DMS53 treated with DMSO at 0.1 percent for 48 hours (cell line): ENCODE measurements around the gene SETD7.

Experiments used
- DNase-seq: peaks from one replicate; lab custom pipeline; 2025; ENCODE audit not compliant: unreplicated experiment; lab: John Stamatoyannopoulos, UW

Gene SETD7

DNA sequence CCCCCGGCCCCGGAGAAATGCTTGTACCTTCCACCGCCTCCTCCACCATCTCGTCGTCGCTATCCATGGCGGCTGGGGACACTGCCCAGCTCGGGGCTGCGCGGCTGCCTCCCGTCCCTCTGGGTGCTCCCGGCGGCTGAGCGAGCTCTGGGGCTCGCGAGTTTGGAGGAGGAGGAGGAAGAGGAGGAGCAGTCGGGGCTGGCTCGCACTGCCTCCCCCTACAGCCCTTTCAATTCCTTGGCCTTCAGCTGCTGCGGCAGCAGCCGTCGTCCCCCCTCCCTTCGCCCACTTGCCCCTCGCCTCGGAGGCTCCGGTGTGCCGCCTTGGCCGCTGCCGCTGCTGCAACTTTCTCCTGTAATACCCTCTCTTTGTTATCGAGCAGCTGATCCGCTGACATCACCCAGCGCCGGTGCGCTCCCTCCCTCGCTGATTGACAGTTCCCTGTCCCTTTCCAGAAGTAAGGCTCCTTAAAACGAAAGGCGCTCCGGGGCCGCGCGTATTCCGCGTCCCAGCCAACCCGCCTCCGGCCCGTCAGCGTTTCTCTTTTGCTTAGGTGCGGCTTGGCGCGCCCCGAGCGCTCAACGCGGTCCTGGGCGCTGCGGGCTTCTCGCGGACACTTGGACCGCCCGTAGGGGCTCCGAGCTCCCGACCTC is at the start of gene SETD7:
Gene SETD7, minus strand, starts transcription at position 149 of the 653 bp plus-strand sequence. Its CDS starts 82 bp downstream, at position 67.
- peak; percentile 65 for DNase-seq

DNA sequence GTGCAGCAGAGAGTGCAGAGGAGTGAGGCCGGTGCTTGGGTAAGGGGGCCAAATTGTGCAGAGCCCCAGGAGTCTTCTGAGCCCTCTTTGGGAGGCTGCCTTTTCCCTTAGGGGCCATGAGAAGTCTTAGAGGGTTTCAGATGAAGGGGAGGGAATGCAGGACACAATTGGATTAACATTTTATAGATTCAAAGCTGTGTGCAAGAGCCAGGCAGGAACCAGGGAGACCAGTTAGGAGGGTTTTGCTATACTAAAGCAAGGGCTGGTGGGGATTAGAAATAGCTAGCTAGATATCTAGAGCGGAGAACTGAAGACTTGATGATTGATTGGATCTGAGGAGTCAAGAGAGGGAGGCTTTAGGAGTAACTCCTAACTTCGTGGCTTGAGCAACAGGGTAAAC is 49.5 kb upstream of the SETD7 start:
- no peak for DNase-seq

DNA sequence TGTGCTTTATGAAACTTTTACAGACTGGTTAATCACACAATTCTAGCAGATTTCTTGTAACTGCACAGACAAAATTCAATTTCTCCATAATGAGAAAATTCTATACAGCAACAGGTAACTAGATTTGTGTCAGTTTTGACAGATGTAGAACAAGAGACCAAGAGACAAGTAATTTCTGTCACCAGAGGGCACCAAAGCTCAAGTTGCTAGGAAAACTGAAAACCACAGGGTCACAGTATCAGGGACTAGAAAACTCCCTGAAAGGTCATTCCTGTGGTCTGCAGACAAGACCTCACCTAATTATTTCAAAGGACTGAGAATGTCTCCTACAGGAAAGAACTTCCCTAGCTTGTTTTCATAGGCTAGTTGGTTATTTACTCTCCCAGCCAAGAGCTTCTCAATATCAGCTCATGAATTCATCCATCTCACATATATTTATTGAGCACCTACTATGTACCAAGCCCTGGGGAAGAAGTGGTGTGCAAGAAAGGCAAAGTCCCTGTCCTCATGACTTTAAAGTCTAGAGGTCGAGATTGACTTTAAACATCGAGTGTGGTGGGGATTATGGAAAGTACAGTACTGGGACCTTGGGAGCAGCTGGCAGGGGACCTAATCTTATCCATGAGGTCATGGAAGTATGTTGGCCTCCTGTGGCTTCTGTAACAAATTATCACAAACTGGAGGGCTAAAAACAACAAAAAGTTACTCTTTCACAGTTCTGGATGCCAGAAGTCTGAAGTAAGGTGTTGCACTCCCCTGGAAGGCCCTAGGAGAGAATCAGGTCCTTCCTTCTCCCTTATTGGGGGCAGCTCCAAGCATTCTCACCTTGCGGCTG is 47.8 kb upstream of the SETD7 start:
- DNase-seq, result peak; percentile 60

DNA sequence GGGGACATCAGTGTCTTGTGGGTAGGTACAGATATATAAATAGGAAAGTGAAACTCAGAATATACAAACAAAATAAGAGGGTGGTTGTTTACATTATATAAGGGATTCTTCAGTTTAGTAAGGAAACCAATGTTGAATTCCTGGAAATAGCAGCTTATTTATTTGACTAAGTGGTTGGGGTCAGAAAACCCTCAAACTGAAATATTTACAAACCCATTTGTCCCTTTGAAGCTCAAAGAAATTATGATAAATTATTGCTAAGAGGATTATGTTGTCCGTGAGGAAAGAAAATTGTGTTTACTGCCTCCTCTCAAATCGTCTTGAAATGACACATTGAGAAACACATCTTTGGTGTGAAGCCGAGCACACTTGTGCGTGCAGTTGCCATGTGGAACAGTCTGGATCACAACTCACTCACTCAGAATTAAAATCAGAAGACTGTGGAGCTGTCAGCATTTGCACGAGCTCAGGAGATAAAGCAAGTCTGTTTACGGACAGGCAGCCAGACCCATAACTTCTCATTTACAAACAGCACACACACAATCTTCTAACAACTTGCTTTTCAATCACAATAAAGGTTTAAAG is 46.8 kb upstream of the SETD7 start:
- no peak for DNase-seq

DNA sequence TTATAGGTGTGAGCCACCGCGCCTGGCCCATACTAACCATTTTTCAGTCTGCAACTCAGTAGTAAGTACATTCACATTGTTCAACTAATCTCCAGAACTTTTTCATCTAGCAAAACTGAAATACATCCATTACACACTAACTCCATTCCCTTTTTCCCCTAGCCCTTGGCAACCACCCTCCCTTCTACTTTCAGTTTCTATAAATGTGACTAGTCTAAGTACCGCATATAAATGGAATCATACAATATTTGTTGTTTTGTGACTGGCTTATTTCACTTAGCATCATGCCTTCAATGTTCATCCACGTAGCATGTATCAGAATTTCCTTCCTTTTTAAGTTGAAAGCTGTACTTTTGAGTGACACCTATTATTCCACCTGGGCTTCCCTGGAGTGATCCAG is 44.6 kb upstream of the SETD7 start:
- DNase-seq, result no peak

DNA sequence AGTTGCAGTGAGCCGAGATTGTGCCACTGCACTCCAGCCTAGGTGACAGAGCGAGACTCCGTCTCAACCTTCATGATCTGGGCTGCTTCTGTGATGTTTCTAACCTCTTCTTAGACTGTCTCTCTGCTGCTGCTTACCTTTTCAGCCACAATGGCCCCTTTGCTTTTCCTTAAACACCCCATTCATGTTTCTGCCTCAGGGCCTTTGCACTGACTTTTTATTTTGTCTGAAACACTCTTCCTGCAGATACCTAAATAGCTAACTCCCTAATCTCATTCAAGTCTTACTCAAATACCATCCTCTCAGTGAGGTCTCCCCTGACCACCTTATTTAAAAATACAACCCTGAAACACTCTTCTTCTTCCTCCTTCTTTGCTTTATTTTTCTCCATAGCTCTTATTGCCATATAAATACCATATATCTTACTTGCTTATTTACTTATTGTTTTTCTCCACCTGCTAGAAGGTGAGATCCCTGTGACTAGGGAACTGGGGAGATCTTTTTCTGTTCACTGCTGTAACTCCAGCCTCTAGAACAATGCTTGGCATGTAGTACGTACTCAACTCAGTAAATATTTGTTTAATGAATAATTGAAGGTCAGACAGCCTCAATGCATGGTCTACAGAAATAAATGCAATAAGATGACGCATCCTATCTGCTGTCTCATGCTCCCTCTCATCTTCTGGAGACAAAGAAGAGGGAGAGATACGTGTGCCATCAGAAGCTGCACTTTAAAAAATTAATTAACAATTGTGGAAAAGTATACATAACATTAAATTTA is 43.8 kb upstream of the SETD7 start:
- DNase-seq, result peak; percentile 93

DNA sequence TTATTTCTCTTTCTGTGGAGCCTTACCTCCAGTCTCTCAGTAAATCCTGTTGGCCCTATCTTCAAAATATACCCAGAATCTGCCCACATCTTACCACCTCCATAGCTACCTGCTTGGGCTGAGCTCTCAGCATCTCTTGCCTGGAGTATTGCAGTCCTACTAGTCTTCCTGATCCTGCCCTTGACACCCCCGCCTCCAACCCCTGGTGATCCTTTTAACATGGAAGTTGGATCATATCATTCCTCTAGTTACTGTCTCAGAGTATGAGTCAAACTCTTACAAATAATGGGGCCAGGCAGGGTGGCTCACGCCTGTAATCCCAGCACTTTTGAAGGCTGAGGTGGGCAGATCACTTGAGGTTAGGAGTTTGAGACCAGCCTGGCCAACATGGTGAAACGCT is 43.1 kb upstream of the SETD7 start:
- no peak for DNase-seq

DNA sequence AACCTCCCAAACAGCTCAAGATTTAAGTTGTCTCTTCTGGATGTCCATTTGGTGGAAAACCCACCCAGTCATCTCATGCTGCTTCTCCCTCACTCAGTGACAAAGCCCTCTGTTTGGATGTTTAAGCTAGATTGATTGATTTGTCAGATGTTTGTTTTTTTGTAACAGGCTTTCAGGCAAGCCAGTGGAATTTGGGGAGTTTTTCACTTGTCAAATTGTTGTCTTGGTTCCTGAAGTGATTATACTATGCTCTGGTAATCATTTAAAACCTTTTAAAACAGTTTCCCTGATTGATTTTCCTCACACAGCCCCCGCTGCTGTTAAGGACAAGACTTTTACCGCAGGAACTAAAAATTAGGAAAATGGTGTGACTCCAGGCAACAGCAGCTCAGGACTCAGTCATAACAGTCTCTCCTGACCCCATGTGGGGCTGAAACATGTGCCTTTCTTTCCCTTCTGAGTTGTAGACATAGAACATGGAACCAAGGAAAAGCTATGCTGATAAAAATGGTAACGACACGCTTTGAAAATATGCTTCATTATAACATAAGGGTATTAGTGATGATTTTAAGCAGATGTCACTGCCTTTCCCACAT is 40.8 kb upstream of the SETD7 start:
- no peak for DNase-seq

DNA sequence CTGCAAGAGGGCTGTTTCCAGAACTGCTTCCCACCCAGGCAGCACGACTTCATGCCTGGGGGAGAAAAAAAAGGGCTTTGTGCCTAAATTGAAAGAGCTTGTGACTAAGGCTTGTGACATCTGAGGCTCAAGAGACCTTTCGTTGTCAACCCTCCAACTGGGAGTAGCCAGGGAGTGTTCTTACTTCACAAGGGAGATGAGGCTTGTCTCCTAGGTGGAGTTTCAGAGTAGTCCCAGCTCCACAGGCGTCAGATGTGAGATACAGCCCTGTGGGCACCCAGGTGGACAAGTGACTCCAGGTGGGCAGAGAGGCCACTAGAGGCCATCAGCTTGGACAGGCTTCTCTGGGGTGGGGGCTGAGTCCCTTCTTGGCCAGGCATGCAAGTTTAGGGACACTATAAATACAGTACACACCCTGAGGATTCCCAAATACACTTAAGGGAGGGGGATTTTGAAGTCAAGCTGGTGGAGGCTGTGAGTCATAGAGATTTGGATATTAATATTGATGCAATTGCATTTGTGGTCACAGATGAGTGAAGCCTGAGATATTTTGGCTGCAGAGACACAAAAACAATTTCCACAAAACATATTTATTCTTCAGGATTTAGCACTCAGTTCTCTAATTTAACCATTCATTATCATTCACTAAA is 40.1 kb upstream of the SETD7 start:
- no peak for DNase-seq

DNA sequence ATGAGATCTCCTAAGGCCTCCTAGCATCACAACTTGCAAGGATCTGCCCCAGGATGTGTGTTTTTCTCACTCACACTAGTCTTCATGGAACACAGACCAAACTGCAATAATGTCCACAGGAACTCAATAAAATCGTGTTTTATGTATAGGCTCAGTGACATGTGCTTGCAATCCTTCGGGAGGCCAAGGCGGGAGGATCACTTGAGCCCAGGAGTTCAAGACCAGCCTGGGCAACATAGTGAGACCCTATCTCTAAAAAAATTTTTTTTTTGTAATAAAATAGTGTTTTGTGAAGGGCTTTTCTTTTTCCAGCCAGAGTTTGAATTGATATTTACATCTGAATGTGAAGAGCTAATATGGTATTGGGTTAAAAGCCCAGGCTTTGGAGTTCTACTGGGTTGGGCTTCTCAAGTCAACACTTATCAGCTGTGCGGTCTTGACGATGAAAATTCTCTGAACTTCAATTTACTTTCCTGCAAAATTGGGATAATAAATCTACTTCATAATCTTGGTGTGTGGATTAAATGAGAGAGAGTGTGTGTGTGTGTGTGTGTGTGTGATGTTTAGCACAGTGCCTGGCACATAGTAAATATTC is 38.7 kb upstream of the SETD7 start:
- DNase-seq, result no peak

DNA sequence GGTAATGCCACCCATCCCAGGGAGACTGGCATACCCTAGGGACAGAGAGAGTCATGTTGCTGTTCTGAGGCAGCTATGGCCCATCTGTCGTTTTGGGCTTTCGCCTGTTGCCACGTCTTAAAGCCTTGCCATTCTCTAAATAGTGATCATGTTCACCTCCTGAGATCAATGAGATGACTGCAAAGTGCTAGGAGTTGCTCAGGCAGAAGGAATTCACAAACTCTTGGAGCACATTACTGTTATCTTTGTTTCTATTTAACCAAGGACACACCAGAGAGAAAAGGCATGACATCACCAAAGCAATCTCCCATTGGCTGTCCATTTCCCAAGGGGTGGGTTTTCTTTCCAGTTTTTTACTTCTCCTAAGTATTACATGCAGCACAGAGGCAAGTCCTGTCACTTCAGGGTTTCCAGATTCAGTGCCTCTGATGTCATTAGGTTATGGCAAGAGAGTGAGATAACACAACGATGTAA is 37.1 kb upstream of the SETD7 start:
- no peak for DNase-seq

DNA sequence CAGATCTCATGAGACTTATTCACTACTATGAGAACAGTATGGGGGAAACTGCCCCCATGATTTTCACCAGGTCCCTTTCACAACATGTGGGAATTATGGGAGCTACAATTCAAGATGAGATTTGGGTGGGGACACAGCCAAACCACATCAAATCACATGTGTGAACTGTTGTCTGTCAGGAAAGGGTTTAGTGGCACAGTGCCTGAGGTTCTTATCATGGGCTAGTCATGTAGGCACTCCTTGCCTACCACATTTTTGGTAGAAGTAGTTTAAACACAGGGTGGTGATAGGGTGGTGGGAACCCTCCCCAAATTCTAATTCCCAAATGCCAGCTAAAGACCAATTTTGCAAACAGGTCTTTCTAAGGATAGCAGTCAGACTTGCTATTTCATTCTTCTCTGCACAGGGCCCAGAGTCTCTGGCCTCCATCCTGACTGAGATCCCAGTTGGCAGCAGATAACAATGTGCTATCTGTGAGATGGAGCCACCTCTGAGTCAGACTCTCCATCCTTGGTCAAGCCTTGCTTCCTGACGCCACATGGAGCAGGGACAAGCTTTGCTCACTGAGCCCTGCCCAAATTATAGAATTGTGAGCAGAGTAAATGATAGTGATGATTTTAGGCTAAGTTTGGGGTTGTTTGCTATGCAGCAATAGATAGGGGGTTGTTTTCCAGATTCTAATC is 33.5 kb upstream of the SETD7 start:
- DNase-seq, result no peak

DNA sequence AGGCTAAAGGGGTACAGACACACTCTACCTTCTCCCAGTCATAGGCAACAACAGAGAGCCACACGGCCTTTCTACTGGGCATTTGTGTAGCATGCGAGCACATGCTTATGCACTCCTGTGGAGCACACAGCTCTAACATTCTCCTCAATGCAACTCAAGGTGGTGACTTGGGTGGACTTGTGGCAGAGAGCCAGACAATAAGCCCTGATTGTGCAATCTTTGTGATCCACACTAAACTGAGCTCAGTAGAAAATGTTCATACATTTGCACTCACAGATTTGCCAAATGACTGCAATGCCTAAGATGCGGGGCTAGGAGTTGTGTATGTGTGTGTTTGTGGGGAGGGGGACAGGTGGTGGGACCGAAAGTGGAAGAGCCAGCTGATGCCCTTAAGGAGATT is 31.4 kb upstream of the SETD7 start:
- no peak for DNase-seq

DNA sequence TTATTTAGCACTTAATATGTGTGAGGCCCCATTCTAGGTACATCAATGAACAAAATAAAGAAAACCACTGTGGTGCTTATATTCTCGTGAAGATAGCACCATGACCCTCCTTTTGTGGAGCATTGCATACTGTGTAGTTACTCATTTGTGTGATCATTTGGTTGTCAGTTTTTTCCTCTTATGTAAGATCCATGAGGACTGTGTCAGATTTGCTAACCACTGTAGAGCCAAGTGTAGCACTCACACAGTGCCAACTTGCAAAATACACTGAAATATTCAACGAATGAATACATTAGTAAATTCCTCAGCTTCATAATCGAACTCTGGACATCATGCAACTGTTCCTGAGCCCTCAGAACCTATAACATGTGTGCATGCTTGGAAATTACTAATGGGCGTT is 29.5 kb upstream of the SETD7 start:
- no peak for DNase-seq

DNA sequence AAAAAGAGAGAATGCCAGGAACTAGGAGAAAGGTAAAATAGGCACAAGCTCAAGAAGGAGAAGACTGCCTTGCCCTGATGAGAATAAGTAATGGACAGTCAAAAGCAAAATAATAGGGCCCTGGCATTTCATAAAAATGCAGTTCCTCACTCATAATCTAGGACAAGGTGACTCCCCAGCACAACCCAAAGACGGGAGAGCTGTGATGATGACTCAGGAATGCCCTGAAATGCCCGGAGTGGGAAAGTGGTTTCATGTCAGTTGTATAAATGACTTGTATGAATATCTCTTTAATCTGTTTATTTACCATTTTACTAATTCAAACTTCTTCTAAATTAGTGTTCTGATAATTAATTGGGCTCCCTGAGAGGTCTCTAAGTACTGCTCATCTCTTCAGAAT is 28.8 kb upstream of the SETD7 start:
- DNase-seq, result no peak

DNA sequence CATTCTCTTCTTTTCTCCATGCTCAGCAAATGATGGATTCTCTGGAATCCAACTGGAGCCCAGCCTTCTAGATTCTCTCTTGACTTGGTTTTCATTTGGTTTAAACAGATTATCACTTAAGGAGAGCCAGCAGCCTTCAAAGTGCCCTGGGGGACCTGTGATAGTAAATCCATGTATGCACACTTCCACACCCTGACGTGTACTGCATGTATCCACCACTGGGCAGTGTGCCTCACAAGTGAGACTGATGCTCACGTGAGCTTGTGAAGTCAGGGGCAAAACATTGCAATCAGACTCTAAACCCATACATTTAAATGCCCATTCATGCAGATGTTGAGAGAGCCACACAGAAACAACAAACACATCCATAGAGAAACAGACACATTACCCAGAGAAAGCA is 28.0 kb upstream of the SETD7 start:
- DNase-seq, result no peak

DNA sequence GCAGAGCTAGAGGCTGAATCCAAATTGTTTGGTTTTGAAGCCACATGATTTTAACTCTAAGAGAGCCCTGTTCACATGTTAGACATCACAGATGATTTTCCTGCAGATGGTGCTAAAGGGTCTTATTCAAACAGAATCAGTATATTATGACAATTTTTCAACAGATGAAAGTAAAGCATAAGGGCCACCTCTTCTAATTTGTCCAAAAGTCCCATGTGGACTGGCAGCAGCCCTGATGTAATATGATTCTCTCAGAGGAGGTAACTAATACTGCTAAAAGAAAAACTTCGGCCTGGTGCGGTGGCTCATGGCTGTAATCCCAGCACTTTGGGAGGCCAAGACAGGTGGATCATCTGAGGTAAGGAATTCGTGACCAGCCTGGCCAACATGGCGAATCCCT is 26.0 kb upstream of the SETD7 start:
- DNase-seq, result no peak

DNA sequence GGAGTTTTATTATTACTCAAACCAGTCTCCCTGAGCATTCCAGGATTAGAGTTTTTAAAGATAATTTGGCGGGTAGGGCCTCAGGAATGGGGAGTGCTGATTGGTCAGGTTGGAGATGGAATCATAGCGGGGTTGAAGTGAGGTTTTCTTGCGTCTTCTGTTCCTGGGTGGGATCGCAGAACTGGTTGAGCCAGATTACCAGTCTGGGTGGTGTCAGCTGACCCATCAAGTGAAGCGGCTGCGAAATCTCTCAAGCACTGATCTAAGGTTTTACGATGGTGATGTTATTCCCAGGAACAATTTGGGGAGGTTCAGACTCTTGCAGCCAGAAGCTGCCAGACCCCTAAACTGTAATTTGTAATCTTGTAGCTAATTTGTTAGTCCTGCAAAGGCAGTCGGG is 25.1 kb upstream of the SETD7 start:
- DNase-seq, result no peak

DNA sequence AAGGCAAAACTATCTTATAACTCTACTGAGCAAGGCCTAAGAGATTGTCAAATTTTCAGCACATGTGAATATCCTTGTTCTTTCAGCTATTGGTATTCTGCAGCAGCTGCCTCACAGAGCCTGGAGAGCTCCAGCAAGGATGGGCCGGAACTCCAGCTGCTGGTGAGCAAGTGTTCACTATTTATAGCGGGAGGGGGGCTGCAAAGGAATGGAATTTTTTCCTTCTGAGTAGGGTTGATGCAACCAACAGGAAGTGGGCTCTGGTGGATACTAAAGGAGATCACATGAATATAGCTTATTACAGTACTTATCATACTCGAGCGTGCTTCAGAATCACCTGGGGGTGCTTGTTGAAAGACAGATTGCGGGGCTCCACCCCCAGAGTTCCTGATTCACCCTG is 20.2 kb upstream of the SETD7 start:
- DNase-seq, result no peak

DNA sequence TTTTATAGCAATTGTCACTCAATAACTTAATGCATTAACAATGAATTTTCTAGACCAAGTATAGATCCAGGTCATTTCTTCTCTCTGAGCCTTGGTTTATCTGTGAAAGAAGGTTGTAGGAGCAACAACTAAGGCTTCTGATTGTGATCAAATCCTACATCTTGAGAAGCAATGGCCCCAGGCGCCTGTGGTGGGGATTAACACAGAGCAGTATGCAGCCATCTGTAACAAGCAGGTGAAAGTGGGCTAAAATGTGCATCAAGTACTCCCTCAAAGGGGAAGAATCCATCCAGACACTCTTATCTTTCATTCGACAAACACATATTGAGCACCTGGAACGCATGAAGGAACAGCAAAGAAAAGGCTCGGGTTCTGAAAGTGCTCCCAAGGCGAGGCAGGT is 19.1 kb upstream of the SETD7 start:
- DNase-seq, result no peak
